Breast epithelium (tissue), 3 donors: ENCODE results near the gene DMRTA2.

Experiments
- POLR2A ChIP-seq: fragments of 450-650 bp; IDR thresholded peaks from one replicate; pipeline ENCODE4 v1.6.1; 2016; ENCODE audit warnings: antibody characterized with exemption, mild to moderate bottlenecking, moderate library complexity
- POLR2AphosphoS5 ChIP-seq, 3 donors: sonication (generic); formaldehyde crosslinking; IDR thresholded peaks; one replicate each; pipeline ENCODE4 v1.6.1; 2017; ENCODE audit warnings: antibody characterized with exemption in 3 of 3
- TF ChIP-seq, protein P1 (sequence below), 3 donors: fragments of 450-650 bp; IDR thresholded peaks; one replicate each; pipeline ENCODE4 v1.5.1; 2016 to 2017; ENCODE audit warnings: antibody characterized with exemption in 3 of 3, mild to moderate bottlenecking in 3 of 3, moderate library complexity in 3 of 3

DNA sequence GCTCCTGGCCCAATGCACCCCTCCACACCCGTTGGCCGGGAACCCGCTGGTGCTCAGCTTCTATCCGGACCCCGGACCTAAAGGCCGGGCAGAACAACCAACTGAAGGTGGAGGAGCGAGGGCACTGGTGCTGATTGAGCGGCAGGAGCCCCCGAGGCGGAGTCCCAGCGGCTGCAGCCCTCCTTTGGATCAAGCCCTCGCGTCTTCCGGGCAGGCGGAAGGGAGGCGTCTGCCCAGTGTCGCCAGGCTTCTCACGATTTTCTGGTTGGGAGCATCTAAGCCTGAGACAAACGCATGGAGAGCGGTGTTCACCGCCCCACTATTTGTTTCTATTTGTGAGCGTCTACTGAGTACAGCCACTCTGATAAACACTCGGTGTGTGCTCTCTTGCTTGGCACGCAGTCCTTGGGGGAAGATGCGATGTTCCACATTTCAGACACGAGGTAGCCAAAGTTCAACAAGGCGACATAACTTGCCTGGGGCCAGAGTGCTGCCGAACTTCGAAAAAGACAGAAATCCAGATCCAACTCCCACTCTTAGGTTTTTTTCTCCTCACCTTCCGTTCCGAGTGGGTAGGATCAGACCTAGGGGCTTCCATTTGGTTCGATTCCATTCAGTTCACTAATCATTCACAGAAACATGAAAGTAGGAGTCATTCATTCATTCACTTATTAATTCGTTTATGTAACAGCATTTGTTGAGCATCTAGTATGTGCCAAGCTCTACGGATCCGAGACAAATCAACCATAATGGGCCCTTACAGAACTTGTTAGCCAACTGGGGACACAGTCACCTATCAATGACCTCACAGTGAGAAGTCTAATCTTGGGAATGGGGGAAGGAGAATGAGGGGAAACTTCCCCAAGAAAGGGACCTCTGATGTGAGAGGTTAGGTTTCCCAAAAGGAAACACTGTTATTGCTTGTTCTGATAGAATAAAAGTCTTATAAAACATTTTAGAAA lies 4.9 kb upstream of the DMRTA2 start:
- TF ChIP-seq, protein P1, sequence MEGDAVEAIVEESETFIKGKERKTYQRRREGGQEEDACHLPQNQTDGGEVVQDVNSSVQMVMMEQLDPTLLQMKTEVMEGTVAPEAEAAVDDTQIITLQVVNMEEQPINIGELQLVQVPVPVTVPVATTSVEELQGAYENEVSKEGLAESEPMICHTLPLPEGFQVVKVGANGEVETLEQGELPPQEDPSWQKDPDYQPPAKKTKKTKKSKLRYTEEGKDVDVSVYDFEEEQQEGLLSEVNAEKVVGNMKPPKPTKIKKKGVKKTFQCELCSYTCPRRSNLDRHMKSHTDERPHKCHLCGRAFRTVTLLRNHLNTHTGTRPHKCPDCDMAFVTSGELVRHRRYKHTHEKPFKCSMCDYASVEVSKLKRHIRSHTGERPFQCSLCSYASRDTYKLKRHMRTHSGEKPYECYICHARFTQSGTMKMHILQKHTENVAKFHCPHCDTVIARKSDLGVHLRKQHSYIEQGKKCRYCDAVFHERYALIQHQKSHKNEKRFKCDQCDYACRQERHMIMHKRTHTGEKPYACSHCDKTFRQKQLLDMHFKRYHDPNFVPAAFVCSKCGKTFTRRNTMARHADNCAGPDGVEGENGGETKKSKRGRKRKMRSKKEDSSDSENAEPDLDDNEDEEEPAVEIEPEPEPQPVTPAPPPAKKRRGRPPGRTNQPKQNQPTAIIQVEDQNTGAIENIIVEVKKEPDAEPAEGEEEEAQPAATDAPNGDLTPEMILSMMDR (IDR thresholded peaks at IDR 0.05), result no peak
- TF ChIP-seq POLR2A (no peak), POLR2AphosphoS5 (IDR thresholded peaks at IDR 0.05) (no peak)
